HG02943 (cell line): ENCODE measurements around the gene SLC16A7.

Source experiments
- ATAC-seq: cut with Tn5 transposase; IDR thresholded peaks from one replicate; pipeline ENCODE4 v1.9.1; 2021; ENCODE audit warnings: mild to moderate bottlenecking, low read depth, moderate library complexity; ENCODE audit not compliant: unreplicated experiment

SLC16A7 gene

DNA sequence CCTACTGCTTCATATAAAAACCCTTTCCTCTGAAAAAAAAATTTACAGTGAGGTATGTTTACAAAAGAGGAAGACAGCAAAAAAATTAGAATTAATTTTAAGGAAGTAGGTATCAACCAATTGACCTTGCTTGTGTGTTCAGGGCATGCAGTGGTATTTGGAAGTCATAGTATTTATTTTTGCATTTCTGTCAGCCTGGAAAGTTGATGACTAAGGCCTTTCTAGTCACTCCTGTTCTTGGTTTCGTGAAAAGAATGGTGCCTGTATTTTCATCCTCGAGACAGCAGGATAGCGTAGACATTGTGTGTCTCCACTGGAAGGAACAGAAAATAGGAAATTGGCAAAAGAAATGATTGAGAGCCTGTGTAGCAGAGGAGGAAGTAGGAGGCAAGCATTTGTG, 24.5 kb downstream of the SLC16A7 start:
- ATAC-seq: no peak

DNA sequence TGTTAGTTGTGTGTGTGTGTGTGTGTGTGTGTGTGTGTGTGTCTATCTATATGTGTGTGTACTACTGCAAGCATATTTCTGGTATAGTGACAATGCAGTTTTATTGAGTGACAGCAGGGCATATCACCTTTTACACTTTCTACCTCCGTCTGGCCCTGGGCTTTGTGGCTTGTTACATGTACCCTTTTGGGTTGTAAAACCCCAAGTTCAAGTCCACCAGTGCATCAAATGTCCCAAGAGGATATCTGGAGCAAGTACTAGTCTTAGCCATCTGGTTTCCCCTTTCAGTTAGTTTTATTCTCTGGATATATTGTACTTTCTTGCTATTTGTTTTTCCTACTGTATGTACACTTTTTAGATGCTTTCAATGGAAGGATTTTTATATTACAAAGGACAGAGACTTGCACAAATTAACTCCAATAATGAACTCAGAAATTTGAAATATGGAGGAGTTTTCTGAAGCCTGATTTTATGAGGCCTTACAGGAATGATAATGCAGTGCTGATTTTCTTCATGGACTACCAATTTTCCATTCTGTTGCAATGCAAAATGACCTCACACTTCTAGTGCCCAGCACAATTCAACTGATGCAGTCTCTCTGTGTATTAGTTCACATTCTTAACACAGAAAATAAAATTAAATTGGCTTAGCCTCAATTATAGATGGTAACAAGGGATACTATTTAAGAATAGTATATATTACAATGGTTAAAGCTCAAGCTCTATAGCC, 29.1 kb downstream of the SLC16A7 start:
- no peak for ATAC-seq

GRCh38 chr12:59626382-59626781, 30.6 kb downstream of the SLC16A7 start:
- no peak for ATAC-seq

DNA sequence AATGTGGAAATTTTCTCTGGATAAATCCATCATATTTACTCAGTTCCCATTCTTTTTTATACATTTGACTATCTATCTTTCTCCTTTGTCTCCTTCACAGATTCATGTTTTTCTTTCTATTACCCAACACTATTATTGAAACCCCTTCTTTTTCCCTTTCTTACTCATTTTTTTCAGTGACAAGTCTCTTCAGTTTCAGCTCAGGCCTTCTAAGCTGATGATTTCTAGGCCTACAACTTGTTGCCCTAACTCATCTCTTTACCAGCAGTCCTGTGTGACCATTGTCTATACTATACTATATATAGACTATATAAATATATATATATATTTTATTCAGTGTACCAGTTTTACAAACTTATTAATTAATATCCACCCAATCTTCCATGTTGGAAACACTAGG, 31.8 kb downstream of the SLC16A7 start:
- no peak for ATAC-seq

DNA sequence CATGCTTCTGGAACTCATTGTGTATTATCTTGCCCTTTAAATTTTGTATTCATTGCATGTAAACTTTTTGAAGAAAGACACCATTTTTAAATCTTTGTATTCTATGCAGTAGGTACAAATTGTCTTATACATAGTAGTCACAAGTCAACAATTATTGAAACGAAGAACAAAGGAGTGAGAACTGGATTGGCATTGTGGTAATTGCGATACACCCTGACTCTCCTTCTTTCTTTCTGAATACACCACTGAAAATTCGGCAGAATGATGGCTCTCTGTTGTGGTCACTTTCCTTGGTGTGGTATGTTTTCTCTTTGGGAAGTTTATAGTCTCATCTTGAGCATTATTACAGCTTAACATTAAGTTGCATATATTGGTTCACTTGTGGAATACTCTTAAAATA, 34.1 kb downstream of the SLC16A7 start:
- no peak for ATAC-seq

- ATAC-seq: no peak
Measured at GRCh38 chr12:59632408-59632807, 36.6 kb downstream of the SLC16A7 start.

DNA sequence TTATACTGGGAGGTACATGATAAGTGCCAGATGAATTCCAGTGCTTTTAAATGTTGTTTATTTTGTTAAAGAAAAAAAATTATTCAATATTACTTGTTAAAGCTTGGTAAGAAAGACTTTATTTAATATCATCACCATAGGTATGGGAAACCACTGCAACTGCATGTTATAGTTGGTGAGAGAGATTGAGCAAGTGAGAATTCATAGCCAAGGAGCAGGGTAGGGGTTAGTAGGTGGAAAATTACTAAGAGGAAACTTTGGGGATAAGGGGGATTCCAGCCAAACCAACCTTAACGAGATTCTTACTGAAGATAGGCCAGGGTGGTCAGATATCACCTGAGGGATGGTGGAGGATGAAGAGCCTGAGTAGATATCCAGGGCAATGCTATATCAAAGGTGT, 38.4 kb downstream of the SLC16A7 start:
- ATAC-seq: no peak

GRCh38 chr12:59636945-59637691, 41.3 kb downstream of the SLC16A7 start:
- no peak for ATAC-seq

DNA sequence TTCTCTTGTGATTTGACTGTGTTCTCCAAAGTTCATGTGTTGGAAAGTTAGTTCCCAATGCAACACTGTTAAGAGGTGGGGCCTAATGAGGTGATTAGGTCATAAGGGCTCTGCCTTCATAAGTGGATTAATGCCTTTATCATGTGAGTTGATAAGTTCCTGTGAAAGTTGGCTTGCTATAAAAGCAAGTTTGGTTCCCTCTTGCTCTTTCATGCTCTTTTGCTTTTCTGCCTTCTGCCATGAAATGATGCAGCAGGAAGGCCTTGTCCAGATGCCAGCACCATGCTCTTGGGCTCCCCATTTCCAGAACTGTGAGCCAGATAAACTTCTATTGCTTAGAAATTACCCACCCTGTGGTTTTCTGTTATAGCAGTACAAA, 41.9 kb downstream of the SLC16A7 start:
- ATAC-seq: no peak

GRCh38 chr12:59643550-59643949, 47.7 kb downstream of the SLC16A7 start:
- ATAC-seq: no peak

DNA sequence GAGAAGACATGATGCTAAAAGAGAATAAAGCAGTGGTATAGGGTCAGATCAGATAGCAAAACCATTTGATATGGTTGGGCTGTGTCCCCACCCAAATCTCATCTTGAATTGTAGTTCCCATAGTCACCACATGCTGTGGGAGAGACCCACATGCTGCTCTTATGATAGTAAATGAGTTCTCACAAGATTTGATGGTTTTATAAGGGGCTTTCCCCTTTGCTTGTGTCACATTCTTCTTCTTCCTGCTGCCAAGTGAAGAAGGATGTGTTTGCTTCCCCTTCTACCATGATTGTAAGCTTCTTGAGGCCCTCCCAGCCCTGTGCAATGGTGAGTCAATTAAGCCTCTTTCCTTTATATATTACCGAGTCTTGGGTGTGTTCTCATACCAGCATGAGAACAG, 49.4 kb downstream of the SLC16A7 start:
- ATAC-seq: no peak

GRCh38 chr12:59646636-59647035, 50.8 kb downstream of the SLC16A7 start:
- no peak for ATAC-seq

DNA sequence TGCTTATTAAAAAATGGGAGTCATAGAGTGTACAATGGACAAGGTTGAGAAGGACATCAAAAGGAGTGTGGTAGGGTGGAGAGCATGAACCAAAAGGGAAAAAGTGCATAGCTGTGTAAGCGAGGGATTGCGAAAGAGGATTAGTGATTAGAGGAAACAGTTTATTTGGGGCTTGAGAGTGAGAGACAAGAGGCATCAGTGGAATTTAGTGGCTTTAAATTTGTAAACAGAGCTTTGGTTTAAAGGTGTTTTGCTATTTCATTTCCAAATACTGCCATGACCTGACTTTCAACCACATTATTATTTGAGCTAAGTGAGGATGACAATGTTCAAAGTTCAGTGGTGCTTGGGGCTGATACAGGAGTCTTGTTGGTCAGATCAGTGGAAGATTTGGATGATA, 53.4 kb downstream of the SLC16A7 start:
- ATAC-seq: no peak

DNA sequence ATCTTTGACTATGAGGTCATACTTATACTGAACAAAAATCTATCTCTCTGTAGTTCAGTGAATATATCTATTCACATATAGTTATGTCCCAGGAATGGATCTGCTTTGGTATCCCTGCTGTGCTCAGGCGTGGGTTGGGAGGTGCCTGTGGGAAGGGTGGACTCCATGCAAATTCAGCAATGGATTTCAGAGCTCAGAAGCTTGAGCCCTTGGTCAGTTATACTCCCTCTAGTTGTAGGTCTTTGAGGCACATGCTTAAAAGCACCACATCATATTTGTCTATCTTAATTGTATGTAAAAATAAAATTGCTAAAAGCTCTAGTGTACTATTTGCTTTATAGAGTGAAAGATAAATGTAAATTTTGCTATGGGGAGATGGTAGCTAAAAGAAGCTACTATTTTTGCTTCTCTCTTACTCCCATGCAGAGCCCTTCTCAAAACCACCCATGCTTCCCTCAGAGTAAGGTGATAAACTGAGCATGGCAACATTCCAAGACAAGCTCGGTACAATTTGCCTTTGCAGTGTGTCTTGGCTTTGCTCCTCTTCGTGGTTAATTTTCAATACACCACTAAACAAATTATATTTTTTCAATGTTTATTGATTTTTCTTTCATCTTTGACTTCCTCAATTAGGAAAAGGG, 54.9 kb downstream of the SLC16A7 start:
- no peak for ATAC-seq

- no peak for ATAC-seq
Measured at GRCh38 chr12:59651229-59651920, 55.5 kb downstream of the SLC16A7 start.

- no peak for ATAC-seq
Measured at GRCh38 chr12:59652130-59652529, 56.3 kb downstream of the SLC16A7 start.

GRCh38 chr12:59654061-59654460, 58.2 kb downstream of the SLC16A7 start:
- no peak for ATAC-seq

DNA sequence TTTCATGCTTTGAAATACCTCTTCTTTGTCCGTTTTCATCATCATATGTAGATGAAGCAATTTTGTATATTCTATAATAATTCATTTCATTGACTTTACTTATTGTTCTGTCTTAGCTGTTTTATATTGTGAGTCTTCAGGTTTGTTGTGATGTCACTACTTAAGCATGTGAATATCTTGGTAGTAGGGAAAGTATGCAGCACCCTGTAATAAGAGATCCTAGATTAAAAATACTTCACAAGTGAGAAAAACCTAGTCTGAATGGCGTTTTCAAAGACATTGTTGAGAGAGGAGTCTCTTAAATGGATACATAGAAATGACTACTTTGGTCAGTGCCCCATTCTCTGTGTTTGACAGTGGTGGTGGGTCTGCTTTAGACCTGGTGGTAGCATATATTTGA, 61.4 kb downstream of the SLC16A7 start:
- no peak for ATAC-seq

DNA sequence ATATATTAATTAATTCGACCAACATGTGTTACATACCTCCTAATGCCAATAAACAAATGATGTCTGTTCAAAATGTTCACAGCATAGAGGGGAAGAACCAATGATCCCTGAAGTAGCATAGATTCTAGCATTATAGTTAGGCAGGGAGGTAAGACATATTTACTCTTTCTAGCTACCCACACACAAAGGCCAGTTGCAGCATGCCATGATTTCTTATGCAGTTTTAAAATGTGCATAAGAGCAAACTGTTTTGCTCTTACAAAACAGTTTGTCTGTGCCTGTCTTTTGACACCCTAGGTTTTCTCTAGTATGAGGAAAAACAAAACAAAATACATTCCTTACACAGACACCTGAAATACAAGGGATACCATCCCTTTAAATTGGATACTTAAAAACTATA, 61.9 kb downstream of the SLC16A7 start:
- ATAC-seq: no peak

GRCh38 chr12:59660148-59660547, 64.3 kb downstream of the SLC16A7 start:
- no peak for ATAC-seq

- no peak for ATAC-seq
Measured at GRCh38 chr12:59660921-59661597, 65.2 kb downstream of the SLC16A7 start.
